K562 (cell line): ENCODE measurements around the gene NTM.

ENCODE experiments used
- JUND ChIP-seq, 2 experiments: IDR thresholded peaks; 2 replicates in 1 of 2; 3 replicates in 1 of 2; pipeline ENCODE4 v1.6.1; 2011; ENCODE audit warnings: borderline replicate concordance in 2 of 2, low read depth in 2 of 2, low read length in 2 of 2, improper control_type of control experiment in 1 of 2, missing biosample characterization in 1 of 2, missing genetic modification characterization in 1 of 2, missing genetic modification reagents in 1 of 2
- POLR2AphosphoS5 ChIP-seq: IDR thresholded peaks from 2 replicates; pipeline ENCODE4 v1.6.1; 2011; ENCODE audit warnings: mild to moderate bottlenecking, low read depth, low read length, moderate library complexity; ENCODE audit not compliant: control insufficient read depth, insufficient read depth
- TF ChIP-seq, protein P1 (sequence below), 3 experiments: IDR thresholded peaks in 2 of 3; conservative IDR thresholded peaks in 1 of 3; 2 replicates each; pipeline ENCODE4 v1.5.1; 2011 to 2012; ENCODE audit warnings: low read length in 3 of 3, mild to moderate bottlenecking in 3 of 3, control low read depth in 2 of 3, improper control_type of control experiment in 1 of 3, inconsistent platforms in 1 of 3, low read depth in 1 of 3, mixed read lengths in 1 of 3, moderate library complexity in 1 of 3; ENCODE audit not compliant: insufficient read depth in 2 of 3
- TF ChIP-seq, protein P2 (sequence below): fragments of 450-650 bp; IDR thresholded peaks from 2 replicates; pipeline ENCODE4 v1.7.1; 2018; ENCODE audit warnings: mild to moderate bottlenecking, low read depth; ENCODE audit not compliant: partially characterized antibody

DNA sequence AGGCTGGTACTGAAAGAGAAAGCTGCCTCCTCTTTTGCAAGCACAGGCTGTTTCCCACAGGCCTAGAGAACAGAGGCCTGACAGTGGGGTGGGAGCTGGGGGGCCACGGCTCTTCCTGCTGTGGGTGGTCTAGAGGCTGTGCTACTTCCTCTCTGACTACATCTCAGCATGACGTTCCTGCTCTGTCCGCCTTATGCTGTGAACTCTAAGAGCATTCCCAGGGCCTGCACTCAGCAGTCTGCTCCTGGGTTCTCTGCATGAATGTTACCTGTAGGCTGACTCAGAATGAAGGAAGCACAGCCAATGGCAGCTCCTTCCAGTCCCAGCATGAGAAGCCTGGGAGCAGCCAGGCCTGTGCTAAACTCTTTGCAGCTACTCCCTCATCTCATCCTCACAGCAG, 534.3 kb downstream of the NTM start:
- TF ChIP-seq POLR2AphosphoS5 = no peak
- TF ChIP-seq, protein P1, sequence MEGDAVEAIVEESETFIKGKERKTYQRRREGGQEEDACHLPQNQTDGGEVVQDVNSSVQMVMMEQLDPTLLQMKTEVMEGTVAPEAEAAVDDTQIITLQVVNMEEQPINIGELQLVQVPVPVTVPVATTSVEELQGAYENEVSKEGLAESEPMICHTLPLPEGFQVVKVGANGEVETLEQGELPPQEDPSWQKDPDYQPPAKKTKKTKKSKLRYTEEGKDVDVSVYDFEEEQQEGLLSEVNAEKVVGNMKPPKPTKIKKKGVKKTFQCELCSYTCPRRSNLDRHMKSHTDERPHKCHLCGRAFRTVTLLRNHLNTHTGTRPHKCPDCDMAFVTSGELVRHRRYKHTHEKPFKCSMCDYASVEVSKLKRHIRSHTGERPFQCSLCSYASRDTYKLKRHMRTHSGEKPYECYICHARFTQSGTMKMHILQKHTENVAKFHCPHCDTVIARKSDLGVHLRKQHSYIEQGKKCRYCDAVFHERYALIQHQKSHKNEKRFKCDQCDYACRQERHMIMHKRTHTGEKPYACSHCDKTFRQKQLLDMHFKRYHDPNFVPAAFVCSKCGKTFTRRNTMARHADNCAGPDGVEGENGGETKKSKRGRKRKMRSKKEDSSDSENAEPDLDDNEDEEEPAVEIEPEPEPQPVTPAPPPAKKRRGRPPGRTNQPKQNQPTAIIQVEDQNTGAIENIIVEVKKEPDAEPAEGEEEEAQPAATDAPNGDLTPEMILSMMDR (IDR thresholded peaks at IDR 0.05 in 2 of 3, conservative IDR thresholded peaks at IDR 0.05 in 1 of 3; ENCODE audit: insufficient read depth in 2 of 3, low read depth in 1 of 3, low read length in 3 of 3) = no peak
- TF ChIP-seq, protein P2, sequence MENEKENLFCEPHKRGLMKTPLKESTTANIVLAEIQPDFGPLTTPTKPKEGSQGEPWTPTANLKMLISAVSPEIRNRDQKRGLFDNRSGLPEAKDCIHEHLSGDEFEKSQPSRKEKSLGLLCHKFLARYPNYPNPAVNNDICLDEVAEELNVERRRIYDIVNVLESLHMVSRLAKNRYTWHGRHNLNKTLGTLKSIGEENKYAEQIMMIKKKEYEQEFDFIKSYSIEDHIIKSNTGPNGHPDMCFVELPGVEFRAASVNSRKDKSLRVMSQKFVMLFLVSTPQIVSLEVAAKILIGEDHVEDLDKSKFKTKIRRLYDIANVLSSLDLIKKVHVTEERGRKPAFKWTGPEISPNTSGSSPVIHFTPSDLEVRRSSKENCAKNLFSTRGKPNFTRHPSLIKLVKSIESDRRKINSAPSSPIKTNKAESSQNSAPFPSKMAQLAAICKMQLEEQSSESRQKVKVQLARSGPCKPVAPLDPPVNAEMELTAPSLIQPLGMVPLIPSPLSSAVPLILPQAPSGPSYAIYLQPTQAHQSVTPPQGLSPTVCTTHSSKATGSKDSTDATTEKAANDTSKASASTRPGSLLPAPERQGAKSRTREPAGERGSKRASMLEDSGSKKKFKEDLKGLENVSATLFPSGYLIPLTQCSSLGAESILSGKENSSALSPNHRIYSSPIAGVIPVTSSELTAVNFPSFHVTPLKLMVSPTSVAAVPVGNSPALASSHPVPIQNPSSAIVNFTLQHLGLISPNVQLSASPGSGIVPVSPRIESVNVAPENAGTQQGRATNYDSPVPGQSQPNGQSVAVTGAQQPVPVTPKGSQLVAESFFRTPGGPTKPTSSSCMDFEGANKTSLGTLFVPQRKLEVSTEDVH = no peak
- TF ChIP-seq JUND (IDR thresholded peaks at IDR 0.05; ENCODE audit: borderline replicate concordance, low read depth, low read length) = no peak
- TF ChIP-seq JUND (tag; IDR thresholded peaks at IDR 0.05; ENCODE audit: borderline replicate concordance, low read depth, low read length) = no peak
